ENCODE measurements around the gene MAU2. TPM values are rescaled to one million over a fixed set of nuclear protein-coding genes. Genes with fewer than 3 reads are reported as not detected.
"Not testable (repeated sequence)": the region's sequence is repeated elsewhere in the genome, so short reads cannot be mapped to it uniquely, and the experiment has no call there.

Gene MAU2
- total and polyA plus RNA-seq, 11 donors: 15.7 to 46.4 (median 29.0) TPM

DNA sequence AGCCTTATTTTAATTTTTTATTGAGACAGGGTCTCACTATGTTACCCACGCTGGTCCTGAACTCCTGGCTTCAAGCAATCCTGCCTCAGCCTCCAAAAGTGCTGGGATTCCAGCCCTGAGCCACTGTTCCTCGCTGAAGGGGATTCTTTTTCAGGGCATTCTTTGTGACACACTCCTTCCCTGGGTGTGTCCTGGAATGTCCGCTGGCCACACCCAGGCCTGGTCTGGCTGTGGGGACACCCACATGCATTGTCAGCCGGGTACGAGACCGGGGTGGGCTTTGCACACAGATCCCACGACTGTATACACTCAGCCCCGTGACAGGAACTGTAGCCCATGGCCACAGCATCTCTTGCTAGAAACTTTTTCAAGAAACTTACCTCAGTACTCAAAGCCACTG lies 50.4 kb downstream of the MAU2 start:
- peak overlapping the region in 3 of 12 donors; percentile 24 to 59 (median 32) for H3K27ac ChIP-seq
- peak in 2 of 5 donors; percentile 29 to 59 for DNase-seq

DNA sequence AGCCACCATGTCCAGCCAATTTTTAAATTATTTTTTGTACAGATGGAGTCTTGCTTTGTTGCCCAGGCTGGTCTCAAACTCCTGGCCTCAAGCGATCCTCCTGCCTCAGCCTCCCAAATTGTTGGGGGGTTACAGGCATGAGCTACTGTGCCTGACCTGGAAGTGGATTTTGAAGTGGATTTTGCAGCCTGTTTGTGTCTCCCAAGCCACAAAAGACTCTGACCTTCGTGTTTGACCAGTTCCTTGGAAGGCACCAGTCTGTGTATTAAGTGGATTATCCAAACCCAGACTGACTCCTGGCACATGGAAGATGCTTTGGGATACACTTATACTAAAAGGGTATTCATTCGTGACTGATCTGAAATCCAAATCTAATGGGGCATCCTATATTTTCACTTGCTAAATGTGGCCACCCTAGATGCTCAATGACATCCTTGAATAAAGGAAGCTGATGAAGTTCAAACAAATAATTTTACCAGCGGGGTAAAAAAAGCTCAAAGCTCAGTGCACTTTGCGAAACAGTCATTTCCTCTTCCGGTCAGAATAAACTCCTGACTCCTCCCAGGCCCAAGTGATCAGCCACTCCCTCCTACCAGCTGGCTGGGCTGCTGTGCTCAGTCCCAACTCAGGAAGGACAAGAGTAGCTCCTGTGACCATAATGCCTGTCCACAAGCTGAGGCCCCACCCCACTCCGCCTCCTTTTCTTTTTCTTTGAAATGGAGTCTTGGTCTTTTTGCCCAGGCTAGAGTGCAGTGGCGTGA lies 52.2 kb downstream of the MAU2 start:
- 55 to 62% (median 59%) methylated on average over 8 of the region's 8 CpGs for WGBS, 4 donors
- H3K4me3 ChIP-seq: peak overlapping the region in 5 of 12 donors; percentile 5 to 29 (median 23)

More for the DNA sequence above, 50.4 kb downstream of the MAU2 start:
- Histone ChIP-seq H3K36me3 (no peaks in the 10 kb centered on the region), H3K9me3 (no peaks in the 10 kb centered on the region), H3K4me1 (peaks cover 0 to 46% (median 13%) of the 10 kb centered on the region in 12 donors), H3K27me3 (no peaks in the 10 kb centered on the region), H3K4me3 (no peak overlapping the region)
- 60 to 75% (median 67%) methylated on average over 7 to 8 of the region's 8 CpGs for WGBS, 4 donors
- no peak for TF ChIP-seq POLR2A (IDR thresholded peaks at IDR 0.05)
- TF ChIP-seq, protein P1, sequence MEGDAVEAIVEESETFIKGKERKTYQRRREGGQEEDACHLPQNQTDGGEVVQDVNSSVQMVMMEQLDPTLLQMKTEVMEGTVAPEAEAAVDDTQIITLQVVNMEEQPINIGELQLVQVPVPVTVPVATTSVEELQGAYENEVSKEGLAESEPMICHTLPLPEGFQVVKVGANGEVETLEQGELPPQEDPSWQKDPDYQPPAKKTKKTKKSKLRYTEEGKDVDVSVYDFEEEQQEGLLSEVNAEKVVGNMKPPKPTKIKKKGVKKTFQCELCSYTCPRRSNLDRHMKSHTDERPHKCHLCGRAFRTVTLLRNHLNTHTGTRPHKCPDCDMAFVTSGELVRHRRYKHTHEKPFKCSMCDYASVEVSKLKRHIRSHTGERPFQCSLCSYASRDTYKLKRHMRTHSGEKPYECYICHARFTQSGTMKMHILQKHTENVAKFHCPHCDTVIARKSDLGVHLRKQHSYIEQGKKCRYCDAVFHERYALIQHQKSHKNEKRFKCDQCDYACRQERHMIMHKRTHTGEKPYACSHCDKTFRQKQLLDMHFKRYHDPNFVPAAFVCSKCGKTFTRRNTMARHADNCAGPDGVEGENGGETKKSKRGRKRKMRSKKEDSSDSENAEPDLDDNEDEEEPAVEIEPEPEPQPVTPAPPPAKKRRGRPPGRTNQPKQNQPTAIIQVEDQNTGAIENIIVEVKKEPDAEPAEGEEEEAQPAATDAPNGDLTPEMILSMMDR (IDR thresholded peaks at IDR 0.05): no peak
- intact Hi-C loops (cut with DNase I): no loop called here
- ATAC-seq: peak in 1 of 4 donors; percentile 21

DNA sequence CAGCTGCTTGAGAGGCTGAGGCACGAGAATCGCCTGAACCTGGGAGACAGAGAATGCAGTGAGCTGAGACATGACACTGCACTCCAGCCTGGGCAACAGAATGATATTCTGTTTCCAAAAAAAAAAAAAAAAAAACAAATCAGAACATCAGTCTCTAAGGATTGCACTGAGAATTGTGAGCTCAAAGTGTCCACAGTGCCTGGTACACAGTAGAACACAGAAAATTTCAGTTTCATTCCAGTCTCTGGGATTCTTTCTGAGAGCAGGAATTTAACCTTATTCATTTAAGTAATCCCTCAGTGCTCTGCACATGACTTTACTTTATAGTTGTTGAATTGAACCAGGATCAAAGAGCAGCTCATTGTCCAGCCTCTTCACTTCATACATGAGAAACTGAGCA lies 58.9 kb downstream of the MAU2 start:
- Histone ChIP-seq H3K27me3 (no peaks in the 10 kb centered on the region), H3K9me3 (no peaks in the 10 kb centered on the region), H3K27ac (no peak overlapping the region), H3K36me3 (no peaks in the 10 kb centered on the region), H3K4me3 (no peak overlapping the region), H3K4me1 (peaks cover 0 to 59% (median 12%) of the 10 kb centered on the region in 12 donors)
- 76 to 92% (median 79%) methylated on average over 2 of the region's 2 CpGs for WGBS, 4 donors
- intact Hi-C loops (cut with DNase I): no loop called here
- TF ChIP-seq, protein P1 (IDR thresholded peaks at IDR 0.05): no peak
- TF ChIP-seq POLR2A (IDR thresholded peaks at IDR 0.05): no peak
- ATAC-seq (no peak), DNase-seq (no peak)

More for the DNA sequence above, 52.2 kb downstream of the MAU2 start:
- Histone ChIP-seq H3K36me3 (no peaks in the 10 kb centered on the region), H3K4me1 (peaks cover 0 to 46% (median 15%) of the 10 kb centered on the region in 12 donors), H3K9me3 (no peaks in the 10 kb centered on the region), H3K27me3 (no peaks in the 10 kb centered on the region), H3K27ac (peak overlapping the region; percentile 40 to 91 (median 74))
- intact Hi-C loops (cut with DNase I): no loop called here
- peak; percentile 92 to 97 (median 94) for ATAC-seq
- DNase-seq: peak; percentile 77 to 85 (median 83)
- TF ChIP-seq POLR2A (IDR thresholded peaks at IDR 0.05): peak in 1 of 2 donors; percentile 39
- TF ChIP-seq, protein P1 (IDR thresholded peaks at IDR 0.05): no peak

DNA sequence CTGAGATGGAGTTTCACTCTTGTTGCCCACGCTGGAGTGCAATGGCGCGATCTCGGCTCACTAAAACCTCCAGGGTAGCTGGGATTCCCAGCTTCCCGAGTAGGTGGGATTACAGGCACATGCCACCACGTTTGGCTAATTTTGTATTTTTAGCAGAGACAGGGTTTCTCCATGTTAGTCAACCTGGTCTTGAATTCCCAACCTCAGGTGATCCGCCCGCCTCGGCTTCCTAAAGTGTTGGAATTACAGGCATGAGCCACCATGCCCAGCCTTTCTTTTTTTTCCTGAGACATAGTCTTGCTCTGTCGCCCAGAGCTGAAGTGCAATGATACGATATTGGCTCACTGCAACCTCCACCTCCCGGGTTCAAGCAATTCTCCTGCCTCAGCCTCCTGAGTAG lies 59.7 kb downstream of the MAU2 start:
- not testable (repeated sequence) for H3K27me3 ChIP-seq, DNase-seq, H3K27ac ChIP-seq, H3K4me3 ChIP-seq, H3K36me3 ChIP-seq, ATAC-seq, H3K9me3 ChIP-seq
- WGBS, 4 donors: 90 to 94% (median 92%) methylated on average over 12 of the region's 12 CpGs
- intact Hi-C loops (cut with DNase I): loop anchor here in 1 of 10 donors (5.0 kb wide), 1 partner anchor 112 kb away; no protein-coding TSS in a partner anchor
- peaks cover 0 to 57% (median 16%) of the 10 kb centered on the region in 12 donors for H3K4me1 ChIP-seq
